Right lobe of liver (tissue), 4 donors: Measurements from ENCODE around the gene SURF4.

Source experiments
- POLR2A ChIP-seq: fragments of 450-650 bp; IDR thresholded peaks from one replicate; pipeline ENCODE4 v1.6.1; 2017; ENCODE audit warnings: antibody characterized with exemption, mild to moderate bottlenecking
- TF ChIP-seq, protein P1 (sequence below), 4 donors: fragments of 200-600 bp in 3 of 4; fragments of 450-650 bp in 1 of 4; IDR thresholded peaks; one replicate each; pipeline versions ENCODE4 v1.5.1 to v1.8.0; 2016 to 2022; ENCODE audit warnings: antibody characterized with exemption in 4 of 4, mild to moderate bottlenecking in 2 of 4
- donor health status: DM: no; HTN: no; CAD: no.
- donor health status: DM: no; HTN: no; CAD: no.
- donor health status: DM: no; HTN: yes; CAD: no.

DNA sequence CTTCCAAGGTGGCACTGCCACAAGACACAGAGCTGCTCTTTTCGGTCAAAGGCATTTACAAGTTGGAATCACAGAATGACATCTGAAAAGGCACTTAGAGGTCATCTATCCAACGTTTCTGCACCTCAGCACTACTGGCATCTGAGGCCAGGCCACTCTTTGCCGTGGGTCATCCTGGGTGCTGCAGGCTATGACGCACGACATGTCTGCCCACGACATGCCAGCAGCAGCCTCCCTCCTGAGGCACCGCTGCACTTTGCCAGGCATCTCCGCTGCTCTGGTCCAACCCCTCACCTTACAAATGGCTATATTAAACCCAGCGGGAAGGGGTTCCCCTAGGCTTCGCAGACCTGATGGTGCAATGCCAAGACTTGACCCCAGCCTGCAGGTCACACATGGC, 8.1 kb downstream of the SURF4 start:
- TF ChIP-seq, protein P1, sequence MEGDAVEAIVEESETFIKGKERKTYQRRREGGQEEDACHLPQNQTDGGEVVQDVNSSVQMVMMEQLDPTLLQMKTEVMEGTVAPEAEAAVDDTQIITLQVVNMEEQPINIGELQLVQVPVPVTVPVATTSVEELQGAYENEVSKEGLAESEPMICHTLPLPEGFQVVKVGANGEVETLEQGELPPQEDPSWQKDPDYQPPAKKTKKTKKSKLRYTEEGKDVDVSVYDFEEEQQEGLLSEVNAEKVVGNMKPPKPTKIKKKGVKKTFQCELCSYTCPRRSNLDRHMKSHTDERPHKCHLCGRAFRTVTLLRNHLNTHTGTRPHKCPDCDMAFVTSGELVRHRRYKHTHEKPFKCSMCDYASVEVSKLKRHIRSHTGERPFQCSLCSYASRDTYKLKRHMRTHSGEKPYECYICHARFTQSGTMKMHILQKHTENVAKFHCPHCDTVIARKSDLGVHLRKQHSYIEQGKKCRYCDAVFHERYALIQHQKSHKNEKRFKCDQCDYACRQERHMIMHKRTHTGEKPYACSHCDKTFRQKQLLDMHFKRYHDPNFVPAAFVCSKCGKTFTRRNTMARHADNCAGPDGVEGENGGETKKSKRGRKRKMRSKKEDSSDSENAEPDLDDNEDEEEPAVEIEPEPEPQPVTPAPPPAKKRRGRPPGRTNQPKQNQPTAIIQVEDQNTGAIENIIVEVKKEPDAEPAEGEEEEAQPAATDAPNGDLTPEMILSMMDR (IDR thresholded peaks at IDR 0.05): no peak
- no peak for TF ChIP-seq POLR2A
